Stimulated activated memory B cell treated with anti-CD40 and anti-IgM and Interleukin-4, amounts not matched to agents 10 μg/mL and 1 μg/mL and 100 μg/mL, for 72 hours (primary cell): ENCODE measurements around the gene TCP1.
A peak's percentile ranks its signal among the peaks of the same experiment; 100 is the strongest.
"Not testable (repeated sequence)": the region's sequence is repeated elsewhere in the genome, so short reads cannot be mapped to it uniquely, and the experiment has no call there.

ENCODE experiments used
- ATAC-seq: fragments of 150-1000 bp; cut with Tn5 transposase; 2 replicates; pipeline ENCODE4 v1.10.0; 2021
- H3K27ac Mint-ChIP-seq: one replicate; pipeline ENCODE4 v1.8.0; 2022; ENCODE audit warnings: mild to moderate bottlenecking, mixed read lengths
- H3K27me3 Mint-ChIP-seq: one replicate; pipeline ENCODE4 v1.8.0; 2022; ENCODE audit warnings: mixed read lengths
- H3K36me3 Mint-ChIP-seq: one replicate; pipeline ENCODE4 v1.8.0; 2022; ENCODE audit warnings: mixed read lengths
- H3K4me1 Mint-ChIP-seq: one replicate; pipeline ENCODE4 v1.8.0; 2022; ENCODE audit warnings: mixed read lengths
- H3K4me3 Mint-ChIP-seq: one replicate; pipeline ENCODE4 v1.8.0; 2022; ENCODE audit warnings: mild to moderate bottlenecking, moderate library complexity, mixed read lengths
- H3K9me3 Mint-ChIP-seq: one replicate; pipeline ENCODE4 v1.8.0; 2022; ENCODE audit warnings: mixed read lengths

Gene TCP1

DNA sequence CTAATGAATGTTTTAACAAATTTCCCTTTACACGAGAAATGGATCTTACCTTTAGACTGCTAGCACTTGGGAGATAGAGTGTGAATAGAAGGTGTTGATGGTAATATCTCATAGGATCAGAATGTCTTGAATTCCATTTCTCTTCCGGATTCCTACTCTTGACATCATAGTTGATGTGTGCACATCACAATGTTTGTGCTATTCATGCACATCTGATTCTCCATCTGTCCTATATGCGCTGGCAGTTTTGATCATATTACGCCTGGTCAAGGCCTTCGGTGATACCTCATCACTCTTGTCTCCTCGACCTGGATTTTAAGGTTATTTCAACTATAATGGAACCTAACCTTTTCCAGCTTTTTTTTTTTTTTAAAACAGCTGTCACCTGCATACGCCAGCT, 44.3 kb downstream of the TCP1 start:
- Mint-ChIP-seq H3K36me3 (peaks cover 49% of the 10 kb centered on the region), H3K27ac (peak overlapping the region; percentile 54), H3K4me3 (no peak overlapping the region)

DNA sequence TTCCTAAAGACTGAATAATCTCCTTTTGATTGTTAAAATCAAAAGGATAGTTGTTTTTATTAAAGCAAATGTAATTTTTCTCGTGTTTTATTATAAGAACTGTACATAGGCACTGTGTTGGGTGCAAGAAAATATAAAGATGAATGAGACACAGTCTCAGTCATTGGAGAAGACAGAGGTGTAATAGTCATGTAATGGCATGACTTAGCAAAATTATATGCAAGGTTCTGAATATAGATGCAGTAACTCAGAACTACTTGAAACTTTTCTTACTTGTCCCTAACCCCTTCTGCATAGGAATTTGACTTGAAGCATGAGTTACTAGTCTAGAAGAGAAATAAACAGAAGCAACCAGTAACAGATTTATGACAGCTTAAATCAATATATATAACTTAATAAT, 47.2 kb downstream of the TCP1 start:
- H3K27me3 Mint-ChIP-seq, result no peaks in the 10 kb centered on the region
- H3K4me1 Mint-ChIP-seq, result peaks cover 9% of the 10 kb centered on the region
- ATAC-seq, result no peak
- H3K27ac Mint-ChIP-seq, result no peak overlapping the region
- H3K9me3 Mint-ChIP-seq, result no peaks in the 10 kb centered on the region
- no peak overlapping the region for H3K4me3 Mint-ChIP-seq
- peaks cover 42% of the 10 kb centered on the region for H3K36me3 Mint-ChIP-seq

More for the DNA sequence above, 44.3 kb downstream of the TCP1 start:
- Mint-ChIP-seq H3K4me1 (peaks cover 9% of the 10 kb centered on the region), H3K9me3 (no peaks in the 10 kb centered on the region), H3K27me3 (no peaks in the 10 kb centered on the region)
- ATAC-seq, result no peak

DNA sequence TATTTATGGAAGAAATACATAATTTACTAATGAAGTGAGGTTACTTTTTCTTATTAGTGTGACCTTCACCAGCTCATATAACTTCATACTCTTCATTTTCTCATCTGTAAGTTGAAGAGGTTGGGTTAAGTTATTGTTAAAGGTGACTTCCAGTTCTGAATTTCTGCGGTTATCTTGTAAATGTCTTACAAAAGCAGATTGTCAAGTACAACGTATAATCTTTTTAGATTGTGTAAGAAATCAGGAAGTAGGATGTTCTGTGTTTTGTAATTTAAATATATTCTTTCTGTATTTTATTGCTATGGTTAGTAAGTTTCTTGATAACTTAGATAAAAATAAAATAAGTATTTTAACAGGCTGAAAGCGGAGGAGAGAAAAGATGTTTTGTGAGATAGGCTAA, 50.1 kb downstream of the TCP1 start:
- Mint-ChIP-seq H3K27ac (no peak overlapping the region), H3K4me3 (no peak overlapping the region), H3K27me3 (no peaks in the 10 kb centered on the region), H3K4me1 (peaks cover 2% of the 10 kb centered on the region), H3K9me3 (no peaks in the 10 kb centered on the region), H3K36me3 (peaks cover 21% of the 10 kb centered on the region)
- no peak for ATAC-seq

DNA sequence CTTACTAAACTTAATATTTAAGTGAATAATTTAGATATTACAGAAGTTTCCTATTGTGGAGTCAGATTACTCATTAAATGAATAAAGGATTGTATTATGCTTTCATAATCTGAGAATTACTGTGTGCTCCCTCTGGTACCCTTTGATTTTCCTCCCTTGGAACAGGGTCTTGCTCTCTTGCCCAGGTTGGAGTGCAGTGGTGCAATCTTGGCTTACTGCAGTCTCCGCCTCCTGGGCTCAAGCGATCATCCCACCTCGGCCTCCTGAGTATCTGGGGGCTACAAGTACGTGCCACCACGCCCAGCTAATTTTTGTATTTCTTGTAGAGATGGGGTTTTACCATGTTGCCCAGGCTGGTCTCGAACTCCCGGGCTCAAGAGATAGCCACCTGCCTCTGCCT, 52.5 kb downstream of the TCP1 start:
- Mint-ChIP-seq H3K4me1 (peaks cover 15% of the 10 kb centered on the region), H3K36me3 (peaks cover 19% of the 10 kb centered on the region), H3K9me3 (no peaks in the 10 kb centered on the region), H3K4me3 (no peak overlapping the region), H3K27ac (no peak overlapping the region), H3K27me3 (no peaks in the 10 kb centered on the region)
- no peak for ATAC-seq

DNA sequence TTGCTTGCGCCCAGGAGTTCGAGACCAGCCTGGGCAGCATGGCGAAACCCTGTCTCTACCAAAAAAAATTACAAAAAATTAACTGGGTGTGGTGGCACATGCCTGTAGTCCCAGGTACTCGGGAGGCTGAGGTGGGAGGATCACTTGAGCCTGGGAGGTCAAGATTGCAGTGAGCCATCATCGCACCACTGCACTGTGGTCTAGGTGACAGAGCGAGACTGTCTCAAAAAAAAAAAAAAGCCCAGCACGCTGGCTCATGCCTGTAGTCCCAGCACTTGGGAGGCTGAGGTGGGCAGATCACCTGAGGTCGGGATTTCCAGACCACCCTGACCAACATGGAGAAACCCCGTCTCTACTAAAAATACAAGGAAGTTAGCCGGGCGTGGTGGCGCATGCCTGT, 56.0 kb downstream of the TCP1 start:
- H3K9me3 Mint-ChIP-seq, ATAC-seq, H3K4me3 Mint-ChIP-seq, H3K27me3 Mint-ChIP-seq, H3K27ac Mint-ChIP-seq: not testable (repeated sequence)
- Mint-ChIP-seq H3K36me3 (peaks cover 13% of the 10 kb centered on the region), H3K4me1 (peaks cover 44% of the 10 kb centered on the region)

DNA sequence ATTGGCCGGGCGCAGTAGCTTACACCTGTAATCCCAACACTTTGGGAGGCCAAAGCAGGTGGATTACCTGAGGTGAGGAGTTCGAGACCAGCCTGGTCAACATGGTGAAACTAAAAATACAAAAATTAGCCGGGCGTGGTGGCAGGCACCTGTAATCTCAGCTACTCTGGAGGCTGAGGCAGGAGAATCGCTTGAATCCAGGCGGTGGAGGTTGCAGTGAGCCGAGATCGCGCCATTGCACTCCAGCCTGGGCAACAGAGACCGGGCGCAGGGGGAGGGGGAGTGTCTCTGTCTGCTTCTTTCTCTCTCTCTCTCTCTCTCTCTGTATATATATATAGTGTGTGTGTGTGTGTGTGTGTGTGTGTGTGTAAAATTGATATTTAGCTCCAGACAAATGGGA, 56.9 kb downstream of the TCP1 start:
- Mint-ChIP-seq H3K4me3 (peak overlapping the region; percentile 31), H3K27ac (peak overlapping the region; percentile 46), H3K36me3 (peaks cover 13% of the 10 kb centered on the region), H3K4me1 (peaks cover 47% of the 10 kb centered on the region)
- not testable (repeated sequence) for ATAC-seq, H3K9me3 Mint-ChIP-seq, H3K27me3 Mint-ChIP-seq

DNA sequence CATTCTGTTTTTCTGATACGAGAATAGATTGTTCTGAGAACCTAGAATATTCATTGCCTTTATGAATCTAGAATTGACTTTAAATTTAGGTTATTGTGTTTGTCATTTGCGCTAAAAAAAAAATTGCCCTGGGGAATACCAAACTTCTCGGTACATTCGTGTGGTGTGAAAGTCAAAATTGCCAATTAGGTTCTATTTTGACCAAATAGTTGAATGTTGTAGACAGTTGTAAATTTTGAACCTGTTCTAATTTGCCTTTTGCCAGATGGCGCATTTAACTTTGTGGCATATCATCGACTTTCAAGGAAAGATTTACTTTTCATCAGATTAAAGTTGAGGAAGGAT, 59.1 kb downstream of the TCP1 start:
- no peak overlapping the region for H3K27ac Mint-ChIP-seq
- peak overlapping the region; percentile 50 for H3K4me3 Mint-ChIP-seq
- H3K27me3 Mint-ChIP-seq, result no peaks in the 10 kb centered on the region
- H3K4me1 Mint-ChIP-seq, result peaks cover 54% of the 10 kb centered on the region
- peaks cover 13% of the 10 kb centered on the region for H3K36me3 Mint-ChIP-seq
- H3K9me3 Mint-ChIP-seq, result no peaks in the 10 kb centered on the region
- ATAC-seq, result no peak

DNA sequence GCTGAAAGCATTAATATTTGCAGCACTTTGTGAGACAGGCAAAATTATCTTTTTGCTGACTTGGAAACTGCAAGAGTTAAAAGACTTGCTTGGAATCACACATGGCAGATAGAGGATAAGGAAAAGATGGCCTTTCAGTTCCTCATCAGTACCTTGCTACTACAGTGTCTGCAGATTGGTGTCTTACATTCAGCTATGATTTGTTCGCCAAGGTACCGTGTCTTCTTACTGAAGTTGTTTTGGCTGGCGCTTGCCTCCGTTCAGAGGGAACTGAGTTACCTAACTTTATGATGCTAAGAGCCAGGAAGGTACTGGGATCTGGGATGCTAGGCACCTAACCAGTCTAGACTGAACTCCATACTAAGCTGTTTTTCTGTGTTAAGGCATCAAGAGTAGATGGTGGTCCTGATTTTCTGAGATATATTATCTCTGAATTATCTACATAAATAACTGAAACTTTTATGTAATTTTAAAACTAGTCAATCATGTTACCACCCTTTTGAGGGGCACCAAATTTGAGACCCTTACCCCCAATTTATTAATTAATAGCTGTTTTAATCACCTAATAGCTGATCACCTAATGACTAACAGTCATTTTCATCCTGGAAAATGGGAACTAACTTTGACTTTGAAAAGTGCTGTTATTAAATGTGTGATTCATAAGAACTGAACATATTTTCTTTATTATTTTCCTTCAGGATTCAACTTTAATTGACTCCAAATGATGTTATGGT, 59.6 kb downstream of the TCP1 start:
- peak overlapping the region; percentile 95 for H3K4me3 Mint-ChIP-seq
- no peaks in the 10 kb centered on the region for H3K9me3 Mint-ChIP-seq
- no peak for ATAC-seq
- H3K36me3 Mint-ChIP-seq, result peaks cover 13% of the 10 kb centered on the region
- H3K4me1 Mint-ChIP-seq, result peaks cover 58% of the 10 kb centered on the region
- peak overlapping the region; percentile 97 for H3K27ac Mint-ChIP-seq
- no peaks in the 10 kb centered on the region for H3K27me3 Mint-ChIP-seq

DNA sequence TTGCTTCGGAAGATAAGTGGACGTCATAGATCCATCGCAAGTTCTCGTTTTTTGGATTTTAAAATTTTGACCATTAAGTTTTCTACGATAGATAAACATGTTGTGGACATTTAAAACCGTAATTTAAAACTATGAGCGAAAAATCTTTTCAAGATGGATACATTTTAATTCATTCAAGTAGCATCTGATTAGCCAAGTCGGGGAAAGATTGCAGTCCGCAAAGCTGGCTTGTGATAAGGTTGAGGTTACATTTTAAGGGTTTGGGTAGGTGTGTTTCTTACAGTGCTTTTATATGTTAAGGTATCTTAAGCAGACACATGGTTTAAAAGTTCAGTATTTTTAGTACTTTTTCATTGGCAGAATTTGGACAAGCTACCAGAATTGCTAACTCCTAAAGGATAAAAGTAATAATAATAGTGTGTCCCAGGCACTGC, 60.9 kb downstream of the TCP1 start:
- no peaks in the 10 kb centered on the region for H3K9me3 Mint-ChIP-seq
- H3K4me1 Mint-ChIP-seq, result peaks cover 57% of the 10 kb centered on the region
- no peak for ATAC-seq
- peaks cover 22% of the 10 kb centered on the region for H3K36me3 Mint-ChIP-seq
- no peaks in the 10 kb centered on the region for H3K27me3 Mint-ChIP-seq
- H3K27ac Mint-ChIP-seq, result peak overlapping the region; percentile 97
- peak overlapping the region; percentile 95 for H3K4me3 Mint-ChIP-seq
